HepG2 (cell line): ENCODE data around the gene GFER. TPM values are rescaled to one million over a fixed set of nuclear protein-coding genes. Genes with fewer than 3 reads are reported as not detected.
A peak's percentile ranks its signal among the peaks of the same experiment; 100 is the strongest.

Source experiments
- ATAC-seq: fragments of 200-7000 bp; cut with Tn5 transposase; 3 replicates; pipeline ENCODE4 v1.9.1; 2020; ENCODE audit warnings: mild to moderate bottlenecking, moderate library complexity
- BruUV-seq: library from RNA; stranded (reverse); fragments of 400-500 nt; replicated peaks from 2 replicates; lab custom pipeline; 2021; lab: Mats Ljungman, UMichigan
- CTCF ChIA-PET: fragments of 300-600 bp; formaldehyde crosslinking; extraction: SDS; loops from one replicate; lab custom pipeline; 2021; ENCODE audit warnings: low total read pairs, inconsistent platforms, low intra/inter-chr PET ratio; lab: Yijun Ruan, JAX
- POLR2A ChIA-PET: fragments of 350-600 bp; sonication (Branson Sonifier 250); formaldehyde crosslinking; loops from one replicate; lab custom pipeline; 2020; ENCODE audit warnings: antibody characterized with exemption, inconsistent platforms; lab: Yijun Ruan, JAX
- DNase-seq: peaks from one replicate; pipeline ENCODE4 v3.0.0-alpha.2; 2015; ENCODE audit warnings: low spot score
- FAIRE-seq: peaks from 3 replicates; lab custom pipeline; 2011; peaks lifted over from hg19 to GRCh38; lab: Jason Lieb, UNC
- H2AFZ ChIP-seq: one replicate; pipeline ENCODE4 v1.6.1; 2011; ENCODE audit warnings: low read length, inconsistent platforms
- H3K27ac ChIP-seq: fragments of 300-600 bp; 3 replicates; pipeline ENCODE4 v1.8.0; 2011; ENCODE audit warnings: mixed run types, mild to moderate bottlenecking, mixed read lengths, low read length, inconsistent platforms; ENCODE audit not compliant: insufficient read depth; ENCODE audit errors: extremely low read length
- H3K27me3 ChIP-seq, 2 experiments: fragments of 200-600 bp in 1 of 2; 2 replicates in 1 of 2; 3 replicates in 1 of 2; pipeline versions ENCODE4 v1.6.0 to v1.8.0; 2011; ENCODE audit warnings: low read length in 2 of 2, mild to moderate bottlenecking in 2 of 2, moderate library complexity in 2 of 2, inconsistent platforms in 1 of 2; ENCODE audit not compliant: insufficient read depth in 2 of 2, control insufficient read depth in 1 of 2
- H3K36me3 ChIP-seq, 2 experiments: fragments of 200-600 bp in 1 of 2; replicated peaks in 1 of 2; 2 replicates in 1 of 2; 3 replicates in 1 of 2; pipeline versions ENCODE4 v1.5.1 to v1.8.0; 2011; ENCODE audit warnings: low read length in 2 of 2, inconsistent platforms in 1 of 2; ENCODE audit not compliant: insufficient read depth in 2 of 2, control insufficient read depth in 1 of 2
- H3K4me1 ChIP-seq: 2 replicates; pipeline ENCODE4 v1.5.1; 2012; ENCODE audit warnings: low read length, inconsistent platforms; ENCODE audit not compliant: insufficient read depth
- H3K4me2 ChIP-seq: 2 replicates; pipeline ENCODE4 v1.6.0; 2011; ENCODE audit warnings: low read depth, low read length, inconsistent platforms
- H3K4me3 ChIP-seq, 3 experiments: fragments of 200-600 bp in 1 of 3; sonication (generic), shearing (Covaris generic) in 1 of 3; replicated peaks in 1 of 3; 2 replicates each; pipeline ENCODE4 v1.5.1; 2011 to 2016; ENCODE audit warnings: low read length in 3 of 3, inconsistent platforms in 2 of 3, low read depth in 2 of 3, mild to moderate bottlenecking in 2 of 3, control low read depth in 1 of 3, mixed read lengths in 1 of 3; ENCODE audit not compliant: insufficient read depth in 1 of 3
- H3K79me2 ChIP-seq: one replicate; pipeline ENCODE4 v1.6.1; 2011; ENCODE audit warnings: low read length, inconsistent platforms; ENCODE audit not compliant: insufficient read depth
- H3K9ac ChIP-seq: 2 replicates; pipeline ENCODE4 v1.6.0; 2011; ENCODE audit warnings: mild to moderate bottlenecking, low read depth, low read length, inconsistent platforms; ENCODE audit not compliant: insufficient read depth
- H3K9me3 ChIP-seq: 2 replicates; pipeline ENCODE4 v1.5.1; 2012; ENCODE audit warnings: mild to moderate bottlenecking, low read length
- H4K20me1 ChIP-seq: 2 replicates; pipeline ENCODE4 v1.6.0; 2011; ENCODE audit warnings: inconsistent platforms, mild to moderate bottlenecking, low read length, moderate library complexity; ENCODE audit not compliant: insufficient read depth
- BHLHE40 ChIP-seq: IDR thresholded peaks from 2 replicates; pipeline ENCODE4 v1.6.1; 2011; ENCODE audit warnings: low read length, improper control_type of control experiment
- NKX3-1 ChIP-seq: sonication (generic); formaldehyde crosslinking; IDR thresholded peaks from 2 replicates; pipeline ENCODE4 v1.5.0; 2020; ENCODE audit warnings: missing genetic modification reagents
- NR2F6 ChIP-seq, 2 experiments: IDR thresholded peaks; 2 replicates each; pipeline ENCODE4 v1.6.1; 2016; ENCODE audit warnings: antibody characterized with exemption in 1 of 2, mild to moderate bottlenecking in 1 of 2
- PAX8 ChIP-seq: sonication (generic); formaldehyde crosslinking; IDR thresholded peaks from 2 replicates; pipeline ENCODE4 v1.8.0; 2022; ENCODE audit warnings: mild to moderate bottlenecking, missing genetic modification reagents, borderline replicate concordance
- RBFOX2 ChIP-seq: fragments of 200-400 bp; formaldehyde crosslinking; IDR thresholded peaks from 2 replicates; pipeline ENCODE4 v1.6.1; 2017; ENCODE audit warnings: low read depth, mild to moderate bottlenecking, low read length
- RXRB ChIP-seq: IDR thresholded peaks from 2 replicates; pipeline ENCODE4 v1.6.1; 2016; ENCODE audit warnings: borderline replicate concordance, missing genetic modification reagents, missing compliant biosample characterization
- ZNF343 ChIP-seq: sonication (generic); formaldehyde crosslinking; IDR thresholded peaks from 2 replicates; pipeline ENCODE4 v1.4.0; 2020; ENCODE audit warnings: mild to moderate bottlenecking, missing genetic modification reagents
- ZNF577 ChIP-seq: sonication (generic); formaldehyde crosslinking; IDR thresholded peaks from 2 replicates; pipeline ENCODE4 v1.4.0; 2020; ENCODE audit warnings: mild to moderate bottlenecking, low read depth, missing genetic modification reagents, borderline replicate concordance
- WGBS: methylation state at CpG from one replicate; pipeline ENCODE4 v1.1.6; 2017; ENCODE audit warnings: low lambda C conversion rate; 5-methylcytosine and 5-hydroxymethylcytosine counted together
- in situ Hi-C: cut with HindIII; loops from 2 replicates; pipeline ENCODE4 v1.10.0; 2017; ENCODE audit warnings: low pct_unique_long_range_greater_than_20kb; ENCODE audit not compliant: extremely low pct_ligation_motif_present
- intact Hi-C: fragments of 100-400 bp; cut with micrococcal nuclease; formaldehyde crosslinking; loops from one replicate; pipeline ENCODE4 v1.10.0; 2022; ENCODE audit not compliant: unreplicated experiment
- polyA plus RNA-seq, 8 experiments: library from polyadenylated mRNA; depleted of rRNA in 3 of 8; stranded (reverse) in 7 of 8; unstranded in 1 of 8; fragments of >200 nt; fragmentation: Illumina TruSeq in 4 of 8; extraction: Trizol in 4 of 8; gene quantifications; 2 replicates each; pipeline versions ENCODE4 v1.2.1 to v1.2.3, GENCODE V29; 2011 to 2016; ENCODE audit warnings: low read depth in 4 of 8, missing spikeins in 1 of 8, mixed read lengths in 1 of 8; ENCODE audit not compliant: insufficient read depth in 1 of 8
- total RNA-seq, 5 experiments: library from RNA; depleted of rRNA; stranded (reverse); fragments of >200 nt; fragmentation: Illumina TruSeq; extraction: Trizol; gene quantifications; 2 replicates each; pipeline ENCODE4 v1.2.3, GENCODE V29; 2016; ENCODE audit warnings: low read depth in 1 of 5
- TF ChIP-seq, protein P1 (sequence below): sonication (generic); formaldehyde crosslinking; IDR thresholded peaks from 2 replicates; pipeline ENCODE4 v1.4.0; 2020; ENCODE audit warnings: mild to moderate bottlenecking, missing genetic modification reagents
- TF ChIP-seq, protein P2 (sequence below): sonication (generic); formaldehyde crosslinking; IDR thresholded peaks from 2 replicates; pipeline ENCODE4 v1.8.0; 2022; ENCODE audit warnings: mild to moderate bottlenecking, missing genetic modification reagents, moderate library complexity
- TF ChIP-seq, protein P3 (sequence below): sonication (generic); formaldehyde crosslinking; IDR thresholded peaks from 2 replicates; pipeline ENCODE4 v1.4.0; 2020; ENCODE audit warnings: low read depth, mild to moderate bottlenecking, missing genetic modification reagents

The GFER gene
- total and polyA plus RNA-seq, 2 of the 13 experiments (the other 11 are each of a cell fraction or from before 2014, with no cell fraction given), result 28.6 to 71.7 TPM

DNA sequence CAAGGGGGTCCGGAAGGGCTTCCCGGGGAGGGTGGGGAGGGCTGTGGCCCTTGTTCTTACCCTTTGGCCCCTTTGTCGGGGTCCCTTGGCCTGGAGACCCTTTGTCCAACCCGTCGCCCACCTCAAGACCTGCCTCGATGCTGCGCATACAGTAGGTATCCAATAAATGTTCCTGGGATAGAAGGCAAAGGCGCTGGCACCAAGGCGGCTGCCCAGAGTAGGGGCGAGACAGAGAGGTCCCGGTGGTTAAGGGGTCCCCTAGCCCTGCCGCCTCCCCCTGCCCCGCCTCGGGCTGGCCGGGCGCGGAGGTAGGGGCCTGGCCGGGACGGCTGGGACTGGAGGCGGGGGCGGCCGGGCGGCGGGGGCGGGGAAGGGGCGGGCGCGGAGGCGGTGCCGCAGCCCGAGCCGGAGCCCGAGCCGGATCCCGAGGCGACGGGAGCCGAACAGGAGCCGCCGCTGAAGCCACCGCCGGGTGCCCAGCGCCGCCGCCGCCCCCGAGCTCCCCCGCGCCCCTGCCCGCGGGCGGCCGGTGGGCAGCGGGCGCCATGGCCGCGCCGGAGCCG is 42.5 kb downstream of the GFER start, which contains the start of gene NHERF2 (continued):
- TF ChIP-seq, protein P1, sequence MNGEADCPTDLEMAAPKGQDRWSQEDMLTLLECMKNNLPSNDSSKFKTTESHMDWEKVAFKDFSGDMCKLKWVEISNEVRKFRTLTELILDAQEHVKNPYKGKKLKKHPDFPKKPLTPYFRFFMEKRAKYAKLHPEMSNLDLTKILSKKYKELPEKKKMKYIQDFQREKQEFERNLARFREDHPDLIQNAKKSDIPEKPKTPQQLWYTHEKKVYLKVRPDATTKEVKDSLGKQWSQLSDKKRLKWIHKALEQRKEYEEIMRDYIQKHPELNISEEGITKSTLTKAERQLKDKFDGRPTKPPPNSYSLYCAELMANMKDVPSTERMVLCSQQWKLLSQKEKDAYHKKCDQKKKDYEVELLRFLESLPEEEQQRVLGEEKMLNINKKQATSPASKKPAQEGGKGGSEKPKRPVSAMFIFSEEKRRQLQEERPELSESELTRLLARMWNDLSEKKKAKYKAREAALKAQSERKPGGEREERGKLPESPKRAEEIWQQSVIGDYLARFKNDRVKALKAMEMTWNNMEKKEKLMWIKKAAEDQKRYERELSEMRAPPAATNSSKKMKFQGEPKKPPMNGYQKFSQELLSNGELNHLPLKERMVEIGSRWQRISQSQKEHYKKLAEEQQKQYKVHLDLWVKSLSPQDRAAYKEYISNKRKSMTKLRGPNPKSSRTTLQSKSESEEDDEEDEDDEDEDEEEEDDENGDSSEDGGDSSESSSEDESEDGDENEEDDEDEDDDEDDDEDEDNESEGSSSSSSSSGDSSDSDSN, result 0 out of 2 replicates have a peak, but pooled peaks have one; percentile 41
- TF ChIP-seq, all 625 proteins: peak for 6

DNA sequence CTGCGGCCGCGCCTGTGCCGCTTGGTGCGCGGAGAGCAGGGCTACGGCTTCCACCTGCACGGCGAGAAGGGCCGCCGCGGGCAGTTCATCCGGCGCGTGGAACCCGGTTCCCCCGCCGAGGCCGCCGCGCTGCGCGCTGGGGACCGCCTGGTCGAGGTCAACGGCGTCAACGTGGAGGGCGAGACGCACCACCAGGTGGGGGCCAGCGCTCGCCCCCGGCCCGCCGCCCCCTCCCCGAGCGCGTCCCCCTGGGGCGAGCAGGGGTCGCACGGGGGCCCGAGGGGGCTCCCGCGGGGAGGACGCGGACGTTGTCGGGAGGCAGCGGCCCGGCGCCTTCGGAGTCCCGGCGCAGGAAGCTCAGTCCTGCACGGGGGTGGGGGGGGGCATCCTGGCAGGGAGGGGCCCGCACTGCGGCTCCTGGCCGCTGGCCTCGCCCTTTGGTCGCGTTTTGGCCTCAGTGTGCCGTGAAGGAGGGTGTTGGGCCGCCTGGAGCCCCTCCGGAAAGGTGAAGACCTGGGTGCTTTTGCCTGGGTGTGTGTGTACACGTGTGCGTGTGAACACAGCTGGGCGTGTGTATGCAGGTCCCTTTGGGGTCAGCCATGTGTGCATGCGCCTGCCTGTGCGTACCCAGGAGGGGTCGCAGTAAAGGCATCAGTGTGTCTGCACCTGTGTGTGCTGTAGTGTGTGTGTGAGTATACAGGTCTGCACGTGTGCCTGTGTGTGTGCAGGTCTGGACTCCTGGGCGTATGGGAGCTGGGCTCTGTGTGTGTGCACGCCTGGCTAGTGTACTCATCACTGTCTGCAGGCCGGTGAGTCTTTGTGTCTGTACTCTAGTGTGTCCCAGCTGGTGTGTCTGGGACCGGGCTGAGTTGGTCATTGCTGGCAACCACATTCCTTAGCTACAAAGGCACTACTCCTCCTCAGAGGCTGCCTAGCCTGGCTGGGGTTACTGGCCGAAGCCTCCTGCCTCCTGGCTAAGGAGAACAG is 43.3 kb downstream of the GFER start:
- no peak overlapping the region for H2AFZ ChIP-seq
- in situ Hi-C loops, result no loop called here
- FAIRE-seq (peak; percentile 64), ATAC-seq (peak; percentile 5), DNase-seq (peak; percentile 42)
- BruUV-seq, result no TSS peak
- H3K4me3 ChIP-seq, result peak overlapping the region; percentile 59 to 79 (median 77)
- intact Hi-C loops, result no loop called here
- H3K9ac ChIP-seq, result peak overlapping the region; percentile 54
- 0 out of 2 replicates have a peak, but pooled peaks cover 7% of the 10 kb centered on the region for H4K20me1 ChIP-seq
- H3K79me2 ChIP-seq, result peaks cover 3% of the 10 kb centered on the region
- H3K27me3 ChIP-seq, result peaks cover 1 to 9% of the 10 kb centered on the region in 2 experiments; a peak in 2 of 5 replicates
- H3K4me1 ChIP-seq, result peaks cover 72% of the 10 kb centered on the region
- H3K27ac ChIP-seq, result no peak overlapping the region
- peak overlapping the region; percentile 89 for H3K4me2 ChIP-seq
- POLR2A ChIA-PET, result interaction anchor here (0.8 to 6.2 kb wide), 5 partner anchors 8 to 126 kb away, joined by 4 to 62 read pairs (median 7); partner anchors contain the start of genes NTHL1 and TSC2
- H3K9me3 ChIP-seq, result no peaks in the 10 kb centered on the region
- 11% methylated on average over 7 of the region's 76 CpGs for WGBS
- no peaks in the 10 kb centered on the region; a peak in 1 of 5 replicates for H3K36me3 ChIP-seq
- CTCF ChIA-PET, result no interaction called here
- TF ChIP-seq, protein P2, sequence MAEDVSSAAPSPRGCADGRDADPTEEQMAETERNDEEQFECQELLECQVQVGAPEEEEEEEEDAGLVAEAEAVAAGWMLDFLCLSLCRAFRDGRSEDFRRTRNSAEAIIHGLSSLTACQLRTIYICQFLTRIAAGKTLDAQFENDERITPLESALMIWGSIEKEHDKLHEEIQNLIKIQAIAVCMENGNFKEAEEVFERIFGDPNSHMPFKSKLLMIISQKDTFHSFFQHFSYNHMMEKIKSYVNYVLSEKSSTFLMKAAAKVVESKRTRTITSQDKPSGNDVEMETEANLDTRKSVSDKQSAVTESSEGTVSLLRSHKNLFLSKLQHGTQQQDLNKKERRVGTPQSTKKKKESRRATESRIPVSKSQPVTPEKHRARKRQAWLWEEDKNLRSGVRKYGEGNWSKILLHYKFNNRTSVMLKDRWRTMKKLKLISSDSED (CRISPR knock-in tag), result no peak
- TF ChIP-seq NR2F6 (IDR thresholded peaks at IDR 0.05), result no peak
- TF ChIP-seq NR2F6 (CRISPR knock-in tag; IDR thresholded peaks at IDR 0.05), result peak; percentile 43; the same call in 1 of the 2 replicates
- TF ChIP-seq RXRB (CRISPR knock-in tag), result no peak
- peak; percentile 30; the same call in 1 of the 2 replicates for TF ChIP-seq BHLHE40
- TF ChIP-seq ZNF577 (CRISPR knock-in tag), result no peak
- TF ChIP-seq PAX8, result no peak
- no peak for TF ChIP-seq NKX3-1 (CRISPR knock-in tag)
- TF ChIP-seq RBFOX2, result 0 out of 2 replicates have a peak, but pooled peaks have one; percentile 20
- TF ChIP-seq, protein P3, sequence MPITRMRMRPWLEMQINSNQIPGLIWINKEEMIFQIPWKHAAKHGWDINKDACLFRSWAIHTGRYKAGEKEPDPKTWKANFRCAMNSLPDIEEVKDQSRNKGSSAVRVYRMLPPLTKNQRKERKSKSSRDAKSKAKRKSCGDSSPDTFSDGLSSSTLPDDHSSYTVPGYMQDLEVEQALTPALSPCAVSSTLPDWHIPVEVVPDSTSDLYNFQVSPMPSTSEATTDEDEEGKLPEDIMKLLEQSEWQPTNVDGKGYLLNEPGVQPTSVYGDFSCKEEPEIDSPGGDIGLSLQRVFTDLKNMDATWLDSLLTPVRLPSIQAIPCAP (CRISPR knock-in tag), result no peak
- no peak for TF ChIP-seq ZNF343
